ENCODE results near the gene DNAI1. TPM values are rescaled to one million over a fixed set of nuclear protein-coding genes. Genes with fewer than 3 reads are reported as not detected.

Gene DNAI1
- total RNA-seq, 1 experiment from 2014 or later = 1.1 TPM

DNA sequence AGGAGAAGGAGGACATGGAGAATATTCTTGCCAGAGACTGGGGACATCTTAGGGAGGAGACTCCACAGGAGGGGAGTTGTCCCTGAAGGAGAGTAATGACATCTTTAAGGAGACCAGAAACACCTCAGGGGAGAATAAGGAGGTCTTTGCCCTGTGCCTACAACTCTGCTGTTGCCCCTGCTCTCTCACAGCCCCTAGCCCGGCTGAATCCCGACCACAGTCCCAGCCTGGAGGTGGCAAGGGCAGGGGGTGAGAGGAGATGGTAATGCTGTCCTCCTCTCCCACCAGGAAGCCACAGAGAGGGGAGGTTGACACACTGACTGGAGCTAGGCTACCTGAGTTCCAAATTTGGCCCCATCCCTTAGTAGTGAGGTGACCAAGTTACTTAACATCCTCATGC is 94.4 kb downstream of the DNAI1 start:
- BruUV-seq (replicated peaks) = no TSS peak
- H3K9me3 ChIP-seq (ENCODE audit: control insufficient read depth in 1 of 2, insufficient read depth in 1 of 2, low read depth in 1 of 2, low read length in 2 of 2) = no peaks in the 10 kb centered on the region
- ChIA-PET POLR2A (no interaction called here), CTCF (no interaction called here), RAD21 (ENCODE audit: low non-redundant PET in 1 of 2, low total read pairs in 2 of 2, uncharacterized antibody in 2 of 2, unreplicated experiment in 2 of 2) (no interaction called here)
- no peaks in the 10 kb centered on the region for H3K9me2 ChIP-seq (ENCODE audit: insufficient read depth)
- H3K4me3 ChIP-seq (replicated peaks in 1 of 2; ENCODE audit: low read depth in 1 of 2, low read length in 2 of 2) = no peak overlapping the region
- no peak overlapping the region for H3K4me2 ChIP-seq (ENCODE audit: low read length)
- H3K4me1 ChIP-seq (ENCODE audit: control insufficient read depth in 1 of 2, insufficient read depth in 2 of 2, low read length in 2 of 2) = no peaks in the 10 kb centered on the region
- no peak overlapping the region for H2AFZ ChIP-seq (ENCODE audit: low read depth, low read length, poor library complexity, severe bottlenecking)
- intact Hi-C loops (cut with micrococcal nuclease) = no loop called here
- no peaks in the 10 kb centered on the region for H3K27me3 ChIP-seq (ENCODE audit: insufficient read depth, low read length)
- no peak overlapping the region for H3K9ac ChIP-seq (ENCODE audit: low read length)
- H3K36me3 ChIP-seq (ENCODE audit: control insufficient read depth in 1 of 2, insufficient read depth in 2 of 2, low read length in 2 of 2) = no peaks in the 10 kb centered on the region
- no peaks in the 10 kb centered on the region for H3K79me2 ChIP-seq (ENCODE audit: insufficient read depth, low read length)
- DNase-seq (ENCODE audit: low read depth, low spot score) (no peak), ATAC-seq (no peak)
- TF ChIP-seq, protein P1, sequence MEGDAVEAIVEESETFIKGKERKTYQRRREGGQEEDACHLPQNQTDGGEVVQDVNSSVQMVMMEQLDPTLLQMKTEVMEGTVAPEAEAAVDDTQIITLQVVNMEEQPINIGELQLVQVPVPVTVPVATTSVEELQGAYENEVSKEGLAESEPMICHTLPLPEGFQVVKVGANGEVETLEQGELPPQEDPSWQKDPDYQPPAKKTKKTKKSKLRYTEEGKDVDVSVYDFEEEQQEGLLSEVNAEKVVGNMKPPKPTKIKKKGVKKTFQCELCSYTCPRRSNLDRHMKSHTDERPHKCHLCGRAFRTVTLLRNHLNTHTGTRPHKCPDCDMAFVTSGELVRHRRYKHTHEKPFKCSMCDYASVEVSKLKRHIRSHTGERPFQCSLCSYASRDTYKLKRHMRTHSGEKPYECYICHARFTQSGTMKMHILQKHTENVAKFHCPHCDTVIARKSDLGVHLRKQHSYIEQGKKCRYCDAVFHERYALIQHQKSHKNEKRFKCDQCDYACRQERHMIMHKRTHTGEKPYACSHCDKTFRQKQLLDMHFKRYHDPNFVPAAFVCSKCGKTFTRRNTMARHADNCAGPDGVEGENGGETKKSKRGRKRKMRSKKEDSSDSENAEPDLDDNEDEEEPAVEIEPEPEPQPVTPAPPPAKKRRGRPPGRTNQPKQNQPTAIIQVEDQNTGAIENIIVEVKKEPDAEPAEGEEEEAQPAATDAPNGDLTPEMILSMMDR (IDR thresholded peaks at IDR 0.05 in 2 of 3, conservative IDR thresholded peaks at IDR 0.05 in 1 of 3; ENCODE audit: borderline replicate concordance in 1 of 3, insufficient read depth in 1 of 3, low read depth in 2 of 3, low read length in 2 of 3) = no peak
- TF ChIP-seq POLR2A (IDR thresholded peaks at IDR 0.05; ENCODE audit: borderline replicate concordance, extremely low read depth, insufficient read depth, insufficient read length) = no peak
- no peak for TF ChIP-seq SIN3A (IDR thresholded peaks at IDR 0.05; ENCODE audit: low read depth)
- no peak for TF ChIP-seq CEBPB (IDR thresholded peaks at IDR 0.05; ENCODE audit: low read depth)
- TF ChIP-seq, protein P2, sequence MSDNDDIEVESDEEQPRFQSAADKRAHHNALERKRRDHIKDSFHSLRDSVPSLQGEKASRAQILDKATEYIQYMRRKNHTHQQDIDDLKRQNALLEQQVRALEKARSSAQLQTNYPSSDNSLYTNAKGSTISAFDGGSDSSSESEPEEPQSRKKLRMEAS (IDR thresholded peaks at IDR 0.05) = no peak
- TF ChIP-seq SRF (IDR thresholded peaks at IDR 0.05; ENCODE audit: low read depth) = no peak
- no peak for TF ChIP-seq EGR1 (IDR thresholded peaks at IDR 0.05; ENCODE audit: low read depth)
- TF ChIP-seq, protein P3, sequence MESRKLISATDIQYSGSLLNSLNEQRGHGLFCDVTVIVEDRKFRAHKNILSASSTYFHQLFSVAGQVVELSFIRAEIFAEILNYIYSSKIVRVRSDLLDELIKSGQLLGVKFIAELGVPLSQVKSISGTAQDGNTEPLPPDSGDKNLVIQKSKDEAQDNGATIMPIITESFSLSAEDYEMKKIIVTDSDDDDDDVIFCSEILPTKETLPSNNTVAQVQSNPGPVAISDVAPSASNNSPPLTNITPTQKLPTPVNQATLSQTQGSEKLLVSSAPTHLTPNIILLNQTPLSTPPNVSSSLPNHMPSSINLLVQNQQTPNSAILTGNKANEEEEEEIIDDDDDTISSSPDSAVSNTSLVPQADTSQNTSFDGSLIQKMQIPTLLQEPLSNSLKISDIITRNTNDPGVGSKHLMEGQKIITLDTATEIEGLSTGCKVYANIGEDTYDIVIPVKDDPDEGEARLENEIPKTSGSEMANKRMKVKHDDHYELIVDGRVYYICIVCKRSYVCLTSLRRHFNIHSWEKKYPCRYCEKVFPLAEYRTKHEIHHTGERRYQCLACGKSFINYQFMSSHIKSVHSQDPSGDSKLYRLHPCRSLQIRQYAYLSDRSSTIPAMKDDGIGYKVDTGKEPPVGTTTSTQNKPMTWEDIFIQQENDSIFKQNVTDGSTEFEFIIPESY (IDR thresholded peaks at IDR 0.05; ENCODE audit: extremely low read depth, insufficient replicate concordance, low read length) = no peak
- TF ChIP-seq ZNF274 (IDR thresholded peaks at IDR 0.05; ENCODE audit: low read depth, low read length) = no peak
- TF ChIP-seq FOSL1 (IDR thresholded peaks at IDR 0.05; ENCODE audit: low read depth) = no peak
- TF ChIP-seq ZFX (IDR thresholded peaks at IDR 0.05) = no peak
- TF ChIP-seq JUND (IDR thresholded peaks at IDR 0.05) = no peak
- no peak for TF ChIP-seq ELF1 (IDR thresholded peaks at IDR 0.05; ENCODE audit: borderline replicate concordance, low read depth)
- no peak for TF ChIP-seq TCF7L2 (IDR thresholded peaks at IDR 0.05; ENCODE audit: borderline replicate concordance, extremely low read depth, insufficient read depth, insufficient read length)
- TF ChIP-seq, protein P4, sequence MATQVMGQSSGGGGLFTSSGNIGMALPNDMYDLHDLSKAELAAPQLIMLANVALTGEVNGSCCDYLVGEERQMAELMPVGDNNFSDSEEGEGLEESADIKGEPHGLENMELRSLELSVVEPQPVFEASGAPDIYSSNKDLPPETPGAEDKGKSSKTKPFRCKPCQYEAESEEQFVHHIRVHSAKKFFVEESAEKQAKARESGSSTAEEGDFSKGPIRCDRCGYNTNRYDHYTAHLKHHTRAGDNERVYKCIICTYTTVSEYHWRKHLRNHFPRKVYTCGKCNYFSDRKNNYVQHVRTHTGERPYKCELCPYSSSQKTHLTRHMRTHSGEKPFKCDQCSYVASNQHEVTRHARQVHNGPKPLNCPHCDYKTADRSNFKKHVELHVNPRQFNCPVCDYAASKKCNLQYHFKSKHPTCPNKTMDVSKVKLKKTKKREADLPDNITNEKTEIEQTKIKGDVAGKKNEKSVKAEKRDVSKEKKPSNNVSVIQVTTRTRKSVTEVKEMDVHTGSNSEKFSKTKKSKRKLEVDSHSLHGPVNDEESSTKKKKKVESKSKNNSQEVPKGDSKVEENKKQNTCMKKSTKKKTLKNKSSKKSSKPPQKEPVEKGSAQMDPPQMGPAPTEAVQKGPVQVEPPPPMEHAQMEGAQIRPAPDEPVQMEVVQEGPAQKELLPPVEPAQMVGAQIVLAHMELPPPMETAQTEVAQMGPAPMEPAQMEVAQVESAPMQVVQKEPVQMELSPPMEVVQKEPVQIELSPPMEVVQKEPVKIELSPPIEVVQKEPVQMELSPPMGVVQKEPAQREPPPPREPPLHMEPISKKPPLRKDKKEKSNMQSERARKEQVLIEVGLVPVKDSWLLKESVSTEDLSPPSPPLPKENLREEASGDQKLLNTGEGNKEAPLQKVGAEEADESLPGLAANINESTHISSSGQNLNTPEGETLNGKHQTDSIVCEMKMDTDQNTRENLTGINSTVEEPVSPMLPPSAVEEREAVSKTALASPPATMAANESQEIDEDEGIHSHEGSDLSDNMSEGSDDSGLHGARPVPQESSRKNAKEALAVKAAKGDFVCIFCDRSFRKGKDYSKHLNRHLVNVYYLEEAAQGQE (IDR thresholded peaks at IDR 0.05; ENCODE audit: low read depth) = no peak
- no peak for TF ChIP-seq YY1 (IDR thresholded peaks at IDR 0.05; ENCODE audit: extremely low read depth, insufficient replicate concordance, low read depth, low read length)
- TF ChIP-seq, protein P5, sequence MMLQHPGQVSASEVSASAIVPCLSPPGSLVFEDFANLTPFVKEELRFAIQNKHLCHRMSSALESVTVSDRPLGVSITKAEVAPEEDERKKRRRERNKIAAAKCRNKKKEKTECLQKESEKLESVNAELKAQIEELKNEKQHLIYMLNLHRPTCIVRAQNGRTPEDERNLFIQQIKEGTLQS (IDR thresholded peaks at IDR 0.05) = no peak
- TF ChIP-seq CBX3 (IDR thresholded peaks at IDR 0.05; ENCODE audit: low read depth) = no peak
- H3K27ac ChIP-seq (ENCODE audit: low read depth, low read length) = no peak overlapping the region
- H4K20me1 ChIP-seq (ENCODE audit: insufficient read depth) = no peaks in the 10 kb centered on the region
